Parathyroid adenoma (tissue), 2 donors: Measurements from ENCODE around the gene TXNDC16.

Experiments
- H2AFZ ChIP-seq: fragments of 300-600 bp; sonication (generic); one replicate; pipeline ENCODE4 v1.7.0; 2017; ENCODE audit warnings: antibody characterized with exemption, mild to moderate bottlenecking
- H3K27ac ChIP-seq: fragments of 300-600 bp; sonication (generic); one replicate; pipeline ENCODE4 v1.7.0; 2017
- H3K27me3 ChIP-seq: fragments of 300-600 bp; sonication (generic); one replicate; pipeline ENCODE4 v1.7.0; 2017; ENCODE audit warnings: low read length; ENCODE audit not compliant: control insufficient read depth, insufficient read depth
- H3K36me3 ChIP-seq: fragments of 300-600 bp; sonication (generic); one replicate; pipeline ENCODE4 v1.7.0; 2017; ENCODE audit warnings: low read length; ENCODE audit not compliant: control insufficient read depth, insufficient read depth
- H3K4me1 ChIP-seq: fragments of 300-600 bp; sonication (generic); one replicate; pipeline ENCODE4 v1.7.0; 2017; ENCODE audit warnings: control low read depth
- H3K4me2 ChIP-seq: fragments of 300-600 bp; sonication (generic); one replicate; pipeline ENCODE4 v1.7.0; 2017; ENCODE audit warnings: low read length
- H3K4me3 ChIP-seq: fragments of 300-600 bp; sonication (generic); one replicate; pipeline ENCODE4 v1.7.0; 2017; ENCODE audit warnings: low read depth, low read length
- H3K79me2 ChIP-seq: fragments of 300-600 bp; sonication (generic); one replicate; pipeline ENCODE4 v1.7.0; 2017; ENCODE audit warnings: control low read depth
- H3K9ac ChIP-seq: fragments of 300-600 bp; sonication (generic); one replicate; pipeline ENCODE4 v1.7.0; 2017; ENCODE audit warnings: mild to moderate bottlenecking
- H3K9me3 ChIP-seq: fragments of 300-600 bp; sonication (generic); one replicate; pipeline ENCODE4 v1.7.0; 2017; ENCODE audit warnings: low read length; ENCODE audit not compliant: control insufficient read depth
- TF ChIP-seq, protein P1 (sequence below): fragments of 300-600 bp; sonication (generic); IDR thresholded peaks from one replicate; pipeline ENCODE4 v1.7.0; 2017; ENCODE audit warnings: antibody characterized with exemption, mild to moderate bottlenecking
- donor health status: primary hyperparathyroidism.

Gene TXNDC16

DNA sequence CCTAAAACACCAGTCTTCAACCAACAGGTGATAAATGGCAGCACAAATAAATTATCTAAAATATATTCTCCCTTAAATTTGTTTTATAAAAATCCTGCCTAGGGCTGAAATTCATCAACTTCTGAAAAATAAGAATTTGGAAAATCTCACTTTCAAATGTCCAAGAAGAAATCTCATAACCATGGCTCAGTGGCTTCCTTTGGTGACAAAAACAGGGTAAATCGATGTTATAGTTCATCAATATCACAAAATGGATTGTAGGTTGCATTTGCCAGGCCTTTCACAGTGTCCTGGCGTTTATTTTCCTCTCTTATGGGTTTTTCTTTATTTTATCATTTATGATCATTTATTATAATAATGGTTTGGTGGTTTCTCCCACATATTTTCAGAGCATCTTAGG lies 135.2 kb downstream of the TXNDC16 start:
- TF ChIP-seq, protein P1, sequence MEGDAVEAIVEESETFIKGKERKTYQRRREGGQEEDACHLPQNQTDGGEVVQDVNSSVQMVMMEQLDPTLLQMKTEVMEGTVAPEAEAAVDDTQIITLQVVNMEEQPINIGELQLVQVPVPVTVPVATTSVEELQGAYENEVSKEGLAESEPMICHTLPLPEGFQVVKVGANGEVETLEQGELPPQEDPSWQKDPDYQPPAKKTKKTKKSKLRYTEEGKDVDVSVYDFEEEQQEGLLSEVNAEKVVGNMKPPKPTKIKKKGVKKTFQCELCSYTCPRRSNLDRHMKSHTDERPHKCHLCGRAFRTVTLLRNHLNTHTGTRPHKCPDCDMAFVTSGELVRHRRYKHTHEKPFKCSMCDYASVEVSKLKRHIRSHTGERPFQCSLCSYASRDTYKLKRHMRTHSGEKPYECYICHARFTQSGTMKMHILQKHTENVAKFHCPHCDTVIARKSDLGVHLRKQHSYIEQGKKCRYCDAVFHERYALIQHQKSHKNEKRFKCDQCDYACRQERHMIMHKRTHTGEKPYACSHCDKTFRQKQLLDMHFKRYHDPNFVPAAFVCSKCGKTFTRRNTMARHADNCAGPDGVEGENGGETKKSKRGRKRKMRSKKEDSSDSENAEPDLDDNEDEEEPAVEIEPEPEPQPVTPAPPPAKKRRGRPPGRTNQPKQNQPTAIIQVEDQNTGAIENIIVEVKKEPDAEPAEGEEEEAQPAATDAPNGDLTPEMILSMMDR = no peak
- H3K79me2 ChIP-seq = no peaks in the 10 kb centered on the region
- H3K4me2 ChIP-seq = no peak overlapping the region
- H3K27me3 ChIP-seq = no peaks in the 10 kb centered on the region
- H3K27ac ChIP-seq = no peak overlapping the region
- H3K36me3 ChIP-seq = no peaks in the 10 kb centered on the region
- H3K4me1 ChIP-seq = no peaks in the 10 kb centered on the region
- H3K9ac ChIP-seq = no peak overlapping the region
- H3K9me3 ChIP-seq = no peaks in the 10 kb centered on the region
- H2AFZ ChIP-seq = no peak overlapping the region
- no peak overlapping the region for H3K4me3 ChIP-seq

DNA sequence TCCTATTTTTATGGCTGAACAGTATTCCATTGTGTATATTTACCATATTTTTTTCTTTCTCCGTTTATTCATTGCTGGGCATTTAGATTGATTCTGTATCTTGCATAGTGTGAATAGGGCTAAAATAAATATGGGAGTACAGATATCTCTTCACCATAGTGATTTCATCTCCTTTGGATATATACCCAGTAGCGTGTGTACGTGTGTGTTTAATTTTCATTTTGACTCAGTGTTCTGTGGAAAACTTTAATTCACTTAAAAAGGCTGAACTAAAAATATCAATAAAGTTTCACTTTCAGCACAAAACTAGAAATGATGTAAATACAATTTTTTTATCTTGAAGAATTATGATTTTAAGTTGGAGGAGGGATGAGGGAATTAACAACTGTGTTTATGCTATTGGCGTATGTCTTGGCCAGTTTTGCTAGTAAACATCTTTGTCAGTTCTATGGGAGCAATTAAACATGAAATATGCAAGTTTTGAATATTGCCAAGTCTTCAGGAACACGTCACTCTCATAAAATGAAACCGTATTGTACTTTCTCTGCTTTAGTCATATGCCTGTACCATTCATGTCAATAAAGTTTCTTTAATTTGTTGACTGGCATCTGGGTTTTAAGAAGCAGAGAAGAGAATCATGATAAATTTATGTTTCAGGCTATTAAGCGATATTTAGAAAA lies 138.4 kb downstream of the TXNDC16 start:
- H3K27ac ChIP-seq = no peak overlapping the region
- H3K9ac ChIP-seq = no peak overlapping the region
- no peak overlapping the region for H2AFZ ChIP-seq
- no peak overlapping the region for H3K4me2 ChIP-seq
- no peaks in the 10 kb centered on the region for H3K4me1 ChIP-seq
- H3K4me3 ChIP-seq = no peak overlapping the region
- H3K27me3 ChIP-seq = no peaks in the 10 kb centered on the region
- no peaks in the 10 kb centered on the region for H3K9me3 ChIP-seq
- no peaks in the 10 kb centered on the region for H3K79me2 ChIP-seq
- no peaks in the 10 kb centered on the region for H3K36me3 ChIP-seq
- TF ChIP-seq, protein P1 = no peak

DNA sequence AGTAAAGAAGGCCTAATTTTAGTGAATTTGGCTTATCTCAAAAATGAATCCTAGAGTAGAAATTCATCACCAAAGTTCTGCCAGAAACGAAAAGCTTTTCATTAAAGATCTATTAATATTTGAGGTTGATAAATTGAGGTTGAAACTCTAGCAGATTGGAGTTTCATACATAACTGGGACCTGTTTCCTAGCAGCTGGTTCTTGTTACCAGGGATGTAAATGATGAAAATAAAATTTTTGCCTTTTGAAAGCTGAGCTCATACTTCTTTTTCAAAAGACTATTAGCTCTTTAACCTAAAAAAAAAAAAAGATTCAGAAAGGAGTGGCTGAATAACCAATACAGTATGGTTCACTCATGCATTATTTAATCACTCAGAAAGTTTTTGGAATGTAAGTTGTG lies 139.9 kb downstream of the TXNDC16 start:
- no peak overlapping the region for H3K9ac ChIP-seq
- TF ChIP-seq, protein P1 = no peak
- H3K36me3 ChIP-seq = no peaks in the 10 kb centered on the region
- no peak overlapping the region for H2AFZ ChIP-seq
- no peak overlapping the region for H3K4me2 ChIP-seq
- H3K79me2 ChIP-seq = no peaks in the 10 kb centered on the region
- H3K27me3 ChIP-seq = no peaks in the 10 kb centered on the region
- no peak overlapping the region for H3K27ac ChIP-seq
- H3K4me1 ChIP-seq = no peaks in the 10 kb centered on the region
- no peak overlapping the region for H3K4me3 ChIP-seq
- no peaks in the 10 kb centered on the region for H3K9me3 ChIP-seq

DNA sequence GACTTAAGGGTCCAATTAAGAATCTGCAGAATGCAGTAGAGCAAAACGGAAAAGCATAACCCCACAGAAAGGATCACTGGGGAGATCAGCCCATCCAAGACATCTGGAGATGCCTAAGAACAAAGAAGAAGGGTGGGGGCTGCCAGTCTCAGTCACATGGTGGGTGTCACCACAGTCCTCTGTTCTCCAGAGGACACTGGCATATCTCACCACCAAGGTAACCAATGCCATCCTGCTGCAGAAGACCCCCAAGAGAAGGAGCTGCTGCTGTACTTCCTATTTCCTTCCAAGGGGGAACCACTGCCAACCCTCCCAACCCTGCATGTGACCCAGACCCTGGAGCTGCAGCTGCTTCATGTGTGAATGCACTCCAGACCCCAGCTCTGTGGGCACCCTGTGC lies 147.0 kb downstream of the TXNDC16 start:
- no peaks in the 10 kb centered on the region for H3K79me2 ChIP-seq
- H3K27me3 ChIP-seq = no peaks in the 10 kb centered on the region
- H3K4me3 ChIP-seq = no peak overlapping the region
- no peak overlapping the region for H3K9ac ChIP-seq
- H2AFZ ChIP-seq = no peak overlapping the region
- H3K4me2 ChIP-seq = no peak overlapping the region
- no peaks in the 10 kb centered on the region for H3K36me3 ChIP-seq
- no peaks in the 10 kb centered on the region for H3K4me1 ChIP-seq
- no peak overlapping the region for H3K27ac ChIP-seq
- TF ChIP-seq, protein P1 = no peak
- H3K9me3 ChIP-seq = no peaks in the 10 kb centered on the region
